HUES48 (cell line): ENCODE results near the gene SPPL2A.

Experiments used
- H3K27ac ChIP-seq: one replicate; pipeline ENCODE4 v1.7.0; 2013; ENCODE audit warnings: low read depth, low read length, inconsistent platforms
- H3K27me3 ChIP-seq: 2 replicates; pipeline ENCODE4 v1.6.1; 2013; ENCODE audit warnings: mild to moderate bottlenecking, low read length; ENCODE audit not compliant: control insufficient read depth, insufficient read depth
- H3K36me3 ChIP-seq: 2 replicates; pipeline ENCODE4 v1.6.1; 2013; ENCODE audit warnings: low read length; ENCODE audit not compliant: control insufficient read depth, insufficient read depth
- H3K4me1 ChIP-seq: 2 replicates; pipeline ENCODE4 v1.6.1; 2013; ENCODE audit warnings: mild to moderate bottlenecking, low read length; ENCODE audit not compliant: control insufficient read depth, insufficient read depth
- H3K4me3 ChIP-seq: 2 replicates; pipeline ENCODE4 v1.5.1; 2013; ENCODE audit warnings: mild to moderate bottlenecking, low read depth, low read length
- H3K9ac ChIP-seq: 2 replicates; pipeline ENCODE4 v1.6.1; 2013; ENCODE audit warnings: mild to moderate bottlenecking, low read depth, low read length, moderate library complexity
- H3K9me3 ChIP-seq: 2 replicates; pipeline ENCODE4 v1.6.1; 2013; ENCODE audit warnings: low read length; ENCODE audit not compliant: control insufficient read depth, insufficient read depth

Gene SPPL2A

GRCh38 chr15:50797926-50798325, 32.4 kb upstream of the SPPL2A start:
- no peak overlapping the region for H3K27ac ChIP-seq
- no peaks in the 10 kb centered on the region for H3K9me3 ChIP-seq
- H3K9ac ChIP-seq, result no peak overlapping the region
- H3K4me3 ChIP-seq, result no peak overlapping the region
- no peaks in the 10 kb centered on the region for H3K36me3 ChIP-seq
- H3K27me3 ChIP-seq, result no peaks in the 10 kb centered on the region
- H3K4me1 ChIP-seq, result no peaks in the 10 kb centered on the region

DNA sequence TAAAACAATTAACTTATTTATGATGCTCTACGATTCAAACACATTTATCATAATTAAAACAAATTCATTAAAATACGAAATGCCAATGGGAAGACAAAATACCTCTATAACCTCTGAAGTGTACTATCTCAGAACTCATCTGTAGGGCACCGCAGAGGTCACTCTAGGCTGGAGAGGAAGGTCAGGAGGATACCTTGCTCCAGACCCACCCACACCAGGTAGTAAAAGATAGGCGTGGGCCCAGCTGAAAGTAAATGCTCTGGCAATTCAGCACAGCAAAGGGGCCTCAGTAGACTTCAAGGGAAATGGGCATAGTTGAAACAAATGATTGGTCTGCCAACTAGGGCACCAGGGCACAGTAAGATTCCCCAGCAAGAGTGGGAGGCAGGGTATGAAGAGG, 26.0 kb upstream of the SPPL2A start:
- no peak overlapping the region for H3K27ac ChIP-seq
- no peaks in the 10 kb centered on the region for H3K36me3 ChIP-seq
- no peaks in the 10 kb centered on the region for H3K9me3 ChIP-seq
- H3K4me1 ChIP-seq, result peaks cover 5% of the 10 kb centered on the region; the same call in 1 of the 2 replicates
- no peaks in the 10 kb centered on the region for H3K27me3 ChIP-seq
- no peak overlapping the region for H3K9ac ChIP-seq
- no peak overlapping the region for H3K4me3 ChIP-seq

DNA sequence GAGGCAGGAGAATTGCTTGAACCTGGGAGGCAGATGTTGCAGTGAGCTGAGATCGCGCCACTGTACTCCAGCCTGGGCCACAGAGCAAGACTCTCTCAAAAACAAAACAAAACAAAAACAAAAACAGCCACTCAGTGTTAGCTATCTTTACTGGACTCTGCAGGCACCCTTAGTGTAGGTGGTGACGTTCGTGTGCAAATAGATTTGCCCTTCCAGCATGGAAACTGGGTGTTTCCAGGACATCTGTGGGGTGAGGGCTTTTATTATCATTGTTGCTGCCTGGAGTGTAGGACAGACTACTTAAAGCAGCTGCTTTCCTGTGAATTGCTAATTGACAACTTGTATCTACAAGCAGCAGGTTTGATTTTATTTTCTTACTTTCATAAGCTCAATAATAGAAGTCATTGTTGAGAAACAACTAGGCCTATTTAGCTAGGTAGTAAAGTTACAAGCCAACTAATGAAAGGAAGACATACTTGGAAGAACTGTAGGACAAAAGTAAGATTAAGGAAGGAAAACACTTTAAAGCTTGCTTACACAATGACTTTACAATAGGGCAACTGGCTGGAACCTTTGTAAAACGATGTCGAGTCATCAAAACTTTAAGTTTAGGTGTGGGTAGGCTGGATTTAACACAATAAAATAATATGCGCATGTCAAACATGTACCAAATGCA, 25.4 kb upstream of the SPPL2A start:
- peaks cover 5% of the 10 kb centered on the region; the same call in 1 of the 2 replicates for H3K4me1 ChIP-seq
- no peaks in the 10 kb centered on the region for H3K27me3 ChIP-seq
- no peak overlapping the region for H3K4me3 ChIP-seq
- H3K36me3 ChIP-seq, result no peaks in the 10 kb centered on the region
- peak overlapping the region; percentile 41 for H3K27ac ChIP-seq
- H3K9me3 ChIP-seq, result no peaks in the 10 kb centered on the region
- H3K9ac ChIP-seq, result no peak overlapping the region

DNA sequence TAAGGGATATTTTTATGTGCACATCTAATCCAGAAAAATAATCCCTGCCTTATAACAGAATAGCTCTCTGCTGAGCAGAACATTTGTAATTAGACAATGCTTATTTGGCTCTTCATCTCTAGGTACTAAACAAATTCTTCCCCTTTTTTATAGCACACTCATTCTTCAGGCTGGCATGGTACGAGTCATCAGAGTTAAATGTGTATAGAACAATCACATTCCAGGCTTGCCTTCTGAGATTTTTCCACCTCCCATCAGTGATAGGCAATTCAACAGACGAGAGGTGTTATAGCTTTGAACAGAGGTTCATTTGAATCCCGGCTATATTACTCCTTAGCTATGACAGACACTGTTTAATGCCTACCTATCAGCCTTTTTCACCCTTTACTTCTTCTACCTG, 21.4 kb upstream of the SPPL2A start:
- H3K27ac ChIP-seq, result no peak overlapping the region
- H3K9me3 ChIP-seq, result no peaks in the 10 kb centered on the region
- H3K27me3 ChIP-seq, result no peaks in the 10 kb centered on the region
- no peak overlapping the region for H3K4me3 ChIP-seq
- H3K36me3 ChIP-seq, result no peaks in the 10 kb centered on the region
- H3K9ac ChIP-seq, result no peak overlapping the region
- peaks cover 5% of the 10 kb centered on the region; the same call in 1 of the 2 replicates for H3K4me1 ChIP-seq

- no peaks in the 10 kb centered on the region for H3K36me3 ChIP-seq
- H3K4me1 ChIP-seq, result peaks cover 5% of the 10 kb centered on the region; the same call in 1 of the 2 replicates
- no peaks in the 10 kb centered on the region for H3K9me3 ChIP-seq
- H3K9ac ChIP-seq, result no peak overlapping the region
- H3K4me3 ChIP-seq, result no peak overlapping the region
- no peaks in the 10 kb centered on the region for H3K27me3 ChIP-seq
- H3K27ac ChIP-seq, result no peak overlapping the region
These were observed 20.9 kb upstream of the SPPL2A start for GRCh38 chr15:50786438-50786837.

- no peaks in the 10 kb centered on the region for H3K36me3 ChIP-seq
- no peak overlapping the region for H3K4me3 ChIP-seq
- H3K27me3 ChIP-seq, result no peaks in the 10 kb centered on the region
- H3K27ac ChIP-seq, result no peak overlapping the region
- H3K9ac ChIP-seq, result no peak overlapping the region
- no peaks in the 10 kb centered on the region for H3K9me3 ChIP-seq
- no peaks in the 10 kb centered on the region for H3K4me1 ChIP-seq
These were observed 18.4 kb upstream of the SPPL2A start for GRCh38 chr15:50783895-50784294.

DNA sequence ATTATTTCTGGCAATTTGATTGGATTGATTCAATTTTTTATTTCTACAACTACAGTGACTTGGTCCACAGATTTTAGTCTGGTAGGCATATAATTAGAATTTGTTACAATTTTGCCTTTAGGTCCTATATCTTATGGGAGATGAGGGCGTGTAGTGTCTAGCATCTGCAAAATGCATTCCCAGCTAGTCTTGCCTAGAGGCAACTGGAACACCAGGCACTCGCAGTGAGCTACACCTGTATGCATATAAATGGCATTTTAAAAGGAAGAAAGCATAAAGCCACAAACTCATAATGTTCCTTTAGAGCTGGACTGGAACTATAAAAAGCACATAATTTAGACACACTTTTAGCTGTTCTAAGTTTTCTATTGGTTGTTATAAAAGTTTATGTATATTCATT, 17.9 kb upstream of the SPPL2A start:
- no peaks in the 10 kb centered on the region for H3K4me1 ChIP-seq
- H3K36me3 ChIP-seq, result no peaks in the 10 kb centered on the region
- no peaks in the 10 kb centered on the region for H3K27me3 ChIP-seq
- no peak overlapping the region for H3K4me3 ChIP-seq
- H3K9ac ChIP-seq, result no peak overlapping the region
- H3K9me3 ChIP-seq, result no peaks in the 10 kb centered on the region
- no peak overlapping the region for H3K27ac ChIP-seq

DNA sequence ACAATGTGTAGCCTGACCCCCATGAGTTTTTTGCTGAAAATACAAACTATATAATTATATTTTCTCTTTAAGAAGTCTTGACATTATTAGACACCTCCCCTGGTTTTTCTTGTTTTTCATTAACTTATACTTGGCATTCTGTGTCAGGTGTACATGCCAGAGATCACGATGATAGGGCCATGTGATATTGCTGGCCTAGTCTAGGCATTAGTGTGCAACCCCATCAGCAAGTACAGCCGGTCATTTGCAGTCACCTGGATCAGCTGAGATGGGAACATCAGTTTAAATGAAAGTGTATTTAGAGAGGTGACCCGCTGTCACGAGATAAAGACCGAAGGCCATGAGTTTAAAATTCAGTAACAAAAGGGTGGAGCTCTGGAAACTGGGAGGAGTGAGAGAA, 12.6 kb upstream of the SPPL2A start:
- no peaks in the 10 kb centered on the region for H3K4me1 ChIP-seq
- no peak overlapping the region for H3K4me3 ChIP-seq
- H3K9ac ChIP-seq, result no peak overlapping the region
- no peaks in the 10 kb centered on the region for H3K36me3 ChIP-seq
- no peak overlapping the region for H3K27ac ChIP-seq
- H3K9me3 ChIP-seq, result no peaks in the 10 kb centered on the region
- no peaks in the 10 kb centered on the region for H3K27me3 ChIP-seq

DNA sequence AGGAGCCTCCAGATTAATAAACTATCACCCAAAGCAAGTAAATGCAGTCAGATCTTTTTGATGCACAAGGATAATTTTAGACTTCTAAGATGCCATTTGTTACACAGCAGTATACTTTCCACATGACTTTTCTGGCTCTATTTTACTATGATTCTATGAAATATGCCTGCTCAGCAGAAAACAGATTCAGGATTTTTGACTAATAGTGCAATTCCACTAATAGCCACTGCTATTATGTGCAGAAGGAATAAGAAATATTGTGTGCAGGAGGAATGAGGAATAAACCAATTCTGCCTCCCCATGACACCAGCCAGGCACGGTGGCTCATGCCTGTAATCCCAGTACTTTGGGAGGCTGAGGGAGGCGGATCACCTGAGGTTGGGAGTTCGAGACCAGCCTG, 11.5 kb upstream of the SPPL2A start:
- no peak overlapping the region for H3K4me3 ChIP-seq
- no peak overlapping the region for H3K9ac ChIP-seq
- no peaks in the 10 kb centered on the region for H3K36me3 ChIP-seq
- no peaks in the 10 kb centered on the region for H3K4me1 ChIP-seq
- no peaks in the 10 kb centered on the region for H3K9me3 ChIP-seq
- H3K27me3 ChIP-seq, result no peaks in the 10 kb centered on the region
- no peak overlapping the region for H3K27ac ChIP-seq

- Histone ChIP-seq H3K9me3 (no peaks in the 10 kb centered on the region), H3K4me3 (no peak overlapping the region), H3K9ac (no peak overlapping the region), H3K27me3 (no peaks in the 10 kb centered on the region), H3K36me3 (no peaks in the 10 kb centered on the region), H3K4me1 (no peaks in the 10 kb centered on the region), H3K27ac (no peak overlapping the region)
These were observed 8.9 kb upstream of the SPPL2A start for GRCh38 chr15:50774450-50774849.

DNA sequence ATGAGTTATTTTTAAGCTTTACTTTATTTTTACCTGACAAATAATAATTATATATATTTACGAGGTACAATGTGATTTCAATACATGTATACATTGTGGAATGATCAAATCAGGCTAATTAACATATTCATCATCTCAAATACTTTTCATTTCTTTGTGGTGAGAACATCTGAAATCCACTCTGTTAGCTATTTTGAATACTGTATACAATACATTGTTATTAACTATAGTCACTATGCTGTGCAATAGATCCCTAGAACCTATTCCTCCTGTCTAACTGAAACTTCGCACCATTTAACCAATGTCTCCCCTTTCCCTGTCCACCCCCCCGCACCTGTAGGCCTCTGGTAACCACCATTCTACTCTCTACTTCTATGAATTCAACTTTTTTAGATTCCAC, 7.9 kb upstream of the SPPL2A start:
- H3K4me1 ChIP-seq, result no peaks in the 10 kb centered on the region
- H3K36me3 ChIP-seq, result no peaks in the 10 kb centered on the region
- no peak overlapping the region for H3K27ac ChIP-seq
- no peak overlapping the region for H3K4me3 ChIP-seq
- no peaks in the 10 kb centered on the region for H3K27me3 ChIP-seq
- no peaks in the 10 kb centered on the region for H3K9me3 ChIP-seq
- H3K9ac ChIP-seq, result no peak overlapping the region
